Dendritic cell treated with granulocyte-macrophage colony-stimulating factor and Interleukin-4, amounts not matched to agents 40 ng/mL and 50 ng/mL, for 4 days (primary cell): Measurements from ENCODE around the gene PRPSAP2.
A peak's percentile ranks its signal among the peaks of the same experiment; 100 is the strongest.

ENCODE experiments used
- H3K27ac Mint-ChIP-seq: one replicate; pipeline ENCODE4 v1.8.0; 2022; ENCODE audit warnings: mild to moderate bottlenecking, mixed read lengths
- H3K27me3 Mint-ChIP-seq: one replicate; pipeline ENCODE4 v1.8.0; 2022; ENCODE audit warnings: mild to moderate bottlenecking, mixed read lengths
- H3K36me3 Mint-ChIP-seq: one replicate; pipeline ENCODE4 v1.8.0; 2022; ENCODE audit warnings: low read depth, mixed read lengths
- H3K4me1 Mint-ChIP-seq: one replicate; pipeline ENCODE4 v1.8.0; 2022; ENCODE audit warnings: low read depth, mixed read lengths
- H3K4me3 Mint-ChIP-seq: one replicate; pipeline ENCODE4 v1.8.0; 2022; ENCODE audit warnings: mild to moderate bottlenecking, moderate library complexity, mixed read lengths
- H3K9me3 Mint-ChIP-seq: one replicate; pipeline ENCODE4 v1.8.0; 2022; ENCODE audit warnings: mixed read lengths
- intact Hi-C: fragments of 100-400 bp; cut with micrococcal nuclease; formaldehyde crosslinking; loops from one replicate; pipeline ENCODE4 v1.15.0; 2022

The PRPSAP2 gene

GRCh38 chr17:18967916-18968315 is 110.0 kb downstream of the PRPSAP2 start:
- intact Hi-C loops = no loop called here
- no peak overlapping the region for H3K4me3 Mint-ChIP-seq
- H3K27me3 Mint-ChIP-seq = peaks cover 7% of the 10 kb centered on the region
- no peaks in the 10 kb centered on the region for H3K36me3 Mint-ChIP-seq
- peaks cover 16% of the 10 kb centered on the region for H3K4me1 Mint-ChIP-seq
- no peaks in the 10 kb centered on the region for H3K9me3 Mint-ChIP-seq
- no peak overlapping the region for H3K27ac Mint-ChIP-seq

GRCh38 chr17:18968345-18968744 is 110.4 kb downstream of the PRPSAP2 start:
- no peak overlapping the region for H3K27ac Mint-ChIP-seq
- H3K36me3 Mint-ChIP-seq = no peaks in the 10 kb centered on the region
- H3K4me1 Mint-ChIP-seq = peaks cover 16% of the 10 kb centered on the region
- H3K27me3 Mint-ChIP-seq = peaks cover 7% of the 10 kb centered on the region
- intact Hi-C loops = no loop called here
- H3K4me3 Mint-ChIP-seq = no peak overlapping the region
- H3K9me3 Mint-ChIP-seq = no peaks in the 10 kb centered on the region

GRCh38 chr17:18968945-18969887 is 111.3 kb downstream of the PRPSAP2 start:
- Mint-ChIP-seq H3K9me3 (no peaks in the 10 kb centered on the region), H3K27me3 (peaks cover 7% of the 10 kb centered on the region), H3K4me3 (no peak overlapping the region), H3K4me1 (peaks cover 16% of the 10 kb centered on the region), H3K36me3 (no peaks in the 10 kb centered on the region), H3K27ac (peak overlapping the region; percentile 26)
- intact Hi-C loops = no loop called here

- H3K4me3 Mint-ChIP-seq = no peak overlapping the region
- no peaks in the 10 kb centered on the region for H3K36me3 Mint-ChIP-seq
- H3K27ac Mint-ChIP-seq = no peak overlapping the region
- H3K9me3 Mint-ChIP-seq = no peaks in the 10 kb centered on the region
- peaks cover 11% of the 10 kb centered on the region for H3K4me1 Mint-ChIP-seq
- peaks cover 7% of the 10 kb centered on the region for H3K27me3 Mint-ChIP-seq
- intact Hi-C loops = no loop called here
Measured at GRCh38 chr17:18970582-18971480, 112.9 kb downstream of the PRPSAP2 start.

GRCh38 chr17:18971801-18972200 is 113.9 kb downstream of the PRPSAP2 start:
- intact Hi-C loops = no loop called here
- Mint-ChIP-seq H3K27me3 (peaks cover 7% of the 10 kb centered on the region), H3K27ac (no peak overlapping the region), H3K9me3 (no peaks in the 10 kb centered on the region), H3K4me1 (peaks cover 11% of the 10 kb centered on the region), H3K4me3 (no peak overlapping the region), H3K36me3 (no peaks in the 10 kb centered on the region)

- no peak overlapping the region for H3K27ac Mint-ChIP-seq
- intact Hi-C loops = no loop called here
- H3K27me3 Mint-ChIP-seq = no peaks in the 10 kb centered on the region
- H3K9me3 Mint-ChIP-seq = no peaks in the 10 kb centered on the region
- H3K36me3 Mint-ChIP-seq = peaks cover 14% of the 10 kb centered on the region
- peaks cover 3% of the 10 kb centered on the region for H3K4me1 Mint-ChIP-seq
- no peak overlapping the region for H3K4me3 Mint-ChIP-seq
Measured at GRCh38 chr17:18974407-18975149, 116.6 kb downstream of the PRPSAP2 start.

- intact Hi-C loops = no loop called here
- peaks cover 14% of the 10 kb centered on the region for H3K36me3 Mint-ChIP-seq
Measured at GRCh38 chr17:18975597-18975996, 117.7 kb downstream of the PRPSAP2 start.

GRCh38 chr17:18976201-18976600 is 118.3 kb downstream of the PRPSAP2 start:
- H3K4me3 Mint-ChIP-seq = no peak overlapping the region

More at GRCh38 chr17:18975597-18975996, 117.7 kb downstream of the PRPSAP2 start:
- no peak overlapping the region for H3K27ac Mint-ChIP-seq
- no peaks in the 10 kb centered on the region for H3K27me3 Mint-ChIP-seq
- no peak overlapping the region for H3K4me3 Mint-ChIP-seq
- no peaks in the 10 kb centered on the region for H3K9me3 Mint-ChIP-seq
- no peaks in the 10 kb centered on the region for H3K4me1 Mint-ChIP-seq

GRCh38 chr17:18977021-18977420 is 119.1 kb downstream of the PRPSAP2 start:
- no peak overlapping the region for H3K4me3 Mint-ChIP-seq

More at GRCh38 chr17:18976201-18976600, 118.3 kb downstream of the PRPSAP2 start:
- Mint-ChIP-seq H3K4me1 (no peaks in the 10 kb centered on the region), H3K27me3 (no peaks in the 10 kb centered on the region), H3K27ac (no peak overlapping the region), H3K9me3 (no peaks in the 10 kb centered on the region), H3K36me3 (peaks cover 14% of the 10 kb centered on the region)
- intact Hi-C loops = no loop called here

GRCh38 chr17:18977646-18978045 is 119.7 kb downstream of the PRPSAP2 start:
- Mint-ChIP-seq H3K36me3 (peaks cover 14% of the 10 kb centered on the region), H3K9me3 (no peaks in the 10 kb centered on the region), H3K4me3 (no peak overlapping the region), H3K27ac (no peak overlapping the region), H3K27me3 (no peaks in the 10 kb centered on the region), H3K4me1 (peaks cover 7% of the 10 kb centered on the region)
- intact Hi-C loops = no loop called here

More at GRCh38 chr17:18977021-18977420, 119.1 kb downstream of the PRPSAP2 start:
- Mint-ChIP-seq H3K27ac (no peak overlapping the region), H3K4me1 (peaks cover 3% of the 10 kb centered on the region), H3K9me3 (no peaks in the 10 kb centered on the region), H3K27me3 (no peaks in the 10 kb centered on the region), H3K36me3 (peaks cover 14% of the 10 kb centered on the region)
- intact Hi-C loops = no loop called here

GRCh38 chr17:18978050-18978449 is 120.1 kb downstream of the PRPSAP2 start:
- Mint-ChIP-seq H3K36me3 (peaks cover 14% of the 10 kb centered on the region), H3K27ac (no peak overlapping the region), H3K4me1 (peaks cover 7% of the 10 kb centered on the region), H3K27me3 (no peaks in the 10 kb centered on the region), H3K4me3 (no peak overlapping the region), H3K9me3 (no peaks in the 10 kb centered on the region)
- intact Hi-C loops = no loop called here

GRCh38 chr17:18978655-18979054 is 120.7 kb downstream of the PRPSAP2 start:
- H3K27ac Mint-ChIP-seq = no peak overlapping the region

More at GRCh38 chr17:18978655-18979054, 120.7 kb downstream of the PRPSAP2 start:
- H3K4me1 Mint-ChIP-seq = peaks cover 7% of the 10 kb centered on the region
- H3K27me3 Mint-ChIP-seq = no peaks in the 10 kb centered on the region
- H3K4me3 Mint-ChIP-seq = no peak overlapping the region
- intact Hi-C loops = no loop called here
- peaks cover 14% of the 10 kb centered on the region for H3K36me3 Mint-ChIP-seq
- no peaks in the 10 kb centered on the region for H3K9me3 Mint-ChIP-seq
